Vagina (tissue), 2 donors: ENCODE results near the gene MEIS1.

Experiments used
- CTCF ChIP-seq, 3 experiments: fragments of 450-650 bp in 2 of 3; fragments of 200-600 bp in 1 of 3; sonication (generic) in 1 of 3; IDR thresholded peaks; one replicate each; pipeline ENCODE4 v1.5.1; 2017 to 2019; ENCODE audit warnings: antibody characterized with exemption in 3 of 3, mild to moderate bottlenecking in 2 of 3, moderate library complexity in 2 of 3
- POLR2A ChIP-seq, 2 donors: fragments of 450-650 bp; IDR thresholded peaks; one replicate each; pipeline ENCODE4 v1.6.1; 2017; ENCODE audit warnings: antibody characterized with exemption in 2 of 2, mild to moderate bottlenecking in 2 of 2, moderate library complexity in 2 of 2
- POLR2AphosphoS5 ChIP-seq, 2 donors: sonication (generic); formaldehyde crosslinking; IDR thresholded peaks; one replicate each; pipeline ENCODE4 v1.9.0; 2017; ENCODE audit warnings: antibody characterized with exemption in 2 of 2, mild to moderate bottlenecking in 2 of 2, low read depth in 1 of 2; ENCODE audit not compliant: insufficient read depth in 1 of 2

- TF ChIP-seq CTCF (IDR thresholded peaks at IDR 0.05) (no peak), POLR2A (IDR thresholded peaks at IDR 0.05) (no peak), POLR2AphosphoS5 (IDR thresholded peaks at IDR 0.05; ENCODE audit: insufficient read depth in 1 of 2, low read depth in 1 of 2) (no peak)
These were observed 152.3 kb downstream of the MEIS1 start for GRCh38 chr2:66587216-66587615.
